Upper lobe of right lung (tissue), 1 donor: ENCODE results near the gene TMEM59. TPM values are rescaled to one million over a fixed set of nuclear protein-coding genes. Genes with fewer than 3 reads are reported as not detected.

Source experiments
- ATAC-seq: fragments of 200-7000 bp; cut with Tn5 transposase; one replicate; pipeline ENCODE4 v1.9.1; 2020; ENCODE audit warnings: mild to moderate bottlenecking, moderate library complexity
- DNase-seq: peaks from one replicate; pipeline ENCODE4 v3.0.0-alpha.2; 2020
- H3K27ac ChIP-seq: fragments of 200-600 bp; one replicate; pipeline ENCODE4 v1.8.0; 2022
- H3K27me3 ChIP-seq: fragments of 200-600 bp; one replicate; pipeline ENCODE4 v1.8.0; 2022; ENCODE audit warnings: mild to moderate bottlenecking
- H3K36me3 ChIP-seq: fragments of 200-600 bp; one replicate; pipeline ENCODE4 v1.8.0; 2022
- H3K4me1 ChIP-seq: fragments of 200-600 bp; one replicate; pipeline ENCODE4 v1.8.0; 2022
- H3K4me3 ChIP-seq: fragments of 200-600 bp; one replicate; pipeline ENCODE4 v1.8.0; 2022; ENCODE audit warnings: mild to moderate bottlenecking
- H3K9me3 ChIP-seq: fragments of 200-600 bp; one replicate; pipeline ENCODE4 v1.8.0; 2022
- CTCF ChIP-seq: fragments of 200-600 bp; IDR thresholded peaks from one replicate; pipeline ENCODE4 v1.8.0; 2022; ENCODE audit warnings: antibody characterized with exemption
- intact Hi-C: fragments of 100-400 bp; cut with DNase I; formaldehyde crosslinking; loops from one replicate; pipeline ENCODE4 v1.11.0; 2022
- long read RNA-seq: library from polyadenylated mRNA; unstranded; transcript quantifications from one replicate; pipeline ENCODE4 v2.0.0, GENCODE V29; 2021
- total RNA-seq: library from RNA; stranded (reverse); fragmentation: NEBNext Ultra II Directional; extraction: Animal tissue kit (Norgen Biotek cat#: 25700); gene quantifications from one replicate; pipeline ENCODE4 v1.2.1, GENCODE V29; 2021
- donor health status: DM: no; HTN: yes; CAD: no; lungs with severe emphysema.

The TMEM59 gene
- 440 TPM for total RNA-seq
- long read RNA-seq, full-length matches to known transcripts: 285 of 440 reads
- long read RNA-seq, partial matches to known transcripts: 1 of 440 reads
- long read RNA-seq, other reads (novel, unspliced or antisense): 154 of 440 reads

GRCh38 chr1:54052934-54053744 lies at the start of gene TMEM59, which contains the start of gene TCEANC2:
Gene TMEM59 (minus strand): TSS chr1:54053204. CDS start chr1:54053188, 16 bp downstream.
Gene TCEANC2 (plus strand): TSS chr1:54053608. CDS start chr1:54054423, 815 bp downstream.
- ATAC-seq (peak; percentile 97), DNase-seq (peak; percentile 99)
- H3K27ac ChIP-seq: peak within 1 kb of the TSS; percentile 98
- no peak for TF ChIP-seq CTCF
- H3K4me1 ChIP-seq: peaks cover 43% of the 10 kb centered on the region
- no peaks in the 10 kb centered on the region for H3K36me3 ChIP-seq
- H3K9me3 ChIP-seq: no peaks in the 10 kb centered on the region
- peak within 1 kb of the TSS; percentile 91 for H3K4me3 ChIP-seq
- H3K27me3 ChIP-seq: no peaks in the 10 kb centered on the region
- intact Hi-C loops: no loop called here

GRCh38 chr1:54100500-54100899 lies 47.5 kb upstream of the TMEM59 start:
- intact Hi-C loops: no loop called here
- TF ChIP-seq CTCF: no peak
- H3K27ac ChIP-seq: no peak overlapping the region
- DNase-seq (no peak), ATAC-seq (no peak)
- H3K4me1 ChIP-seq: peaks cover 5% of the 10 kb centered on the region
- H3K4me3 ChIP-seq: no peak overlapping the region
- no peaks in the 10 kb centered on the region for H3K9me3 ChIP-seq
- H3K36me3 ChIP-seq: peaks cover 7% of the 10 kb centered on the region
- no peaks in the 10 kb centered on the region for H3K27me3 ChIP-seq

GRCh38 chr1:54099061-54099610 lies 46.1 kb upstream of the TMEM59 start:
- no peak overlapping the region for H3K4me3 ChIP-seq
- no peaks in the 10 kb centered on the region for H3K9me3 ChIP-seq
- peaks cover 9% of the 10 kb centered on the region for H3K4me1 ChIP-seq
- intact Hi-C loops: no loop called here
- no peak for TF ChIP-seq CTCF
- H3K36me3 ChIP-seq: peaks cover 7% of the 10 kb centered on the region
- ATAC-seq: no peak
- no peak overlapping the region for H3K27ac ChIP-seq
- H3K27me3 ChIP-seq: no peaks in the 10 kb centered on the region
- no peak for DNase-seq

- peaks cover 9% of the 10 kb centered on the region for H3K4me1 ChIP-seq
- DNase-seq (no peak), ATAC-seq (no peak)
- peaks cover 7% of the 10 kb centered on the region for H3K36me3 ChIP-seq
- H3K27ac ChIP-seq: no peak overlapping the region
- H3K27me3 ChIP-seq: no peaks in the 10 kb centered on the region
- no peak overlapping the region for H3K4me3 ChIP-seq
- no peaks in the 10 kb centered on the region for H3K9me3 ChIP-seq
- no peak for TF ChIP-seq CTCF
- intact Hi-C loops: no loop called here
Measured at GRCh38 chr1:54096877-54097240, 43.9 kb upstream of the TMEM59 start.

- ATAC-seq (no peak), DNase-seq (no peak)
- Histone ChIP-seq H3K27ac (no peak overlapping the region), H3K4me1 (peaks cover 9% of the 10 kb centered on the region), H3K36me3 (peaks cover 7% of the 10 kb centered on the region), H3K4me3 (no peak overlapping the region), H3K9me3 (no peaks in the 10 kb centered on the region), H3K27me3 (no peaks in the 10 kb centered on the region)
- no peak for TF ChIP-seq CTCF
- intact Hi-C loops: no loop called here
Measured at GRCh38 chr1:54096227-54096876, 43.3 kb upstream of the TMEM59 start.
